OCI-LY3 (cell line): ENCODE data around the gene DOCK1.

Experiments
- CTCF ChIP-seq: fragments of 200-600, 300-600 bp; sonication (generic); IDR thresholded peaks from 2 replicates; pipeline ENCODE4 v1.5.1; 2014; ENCODE audit warnings: antibody characterized with exemption, low read length, low read depth
- EZH2phosphoT487 ChIP-seq: fragments of 200-600 bp; shearing (Covaris generic); IDR thresholded peaks from 2 replicates; pipeline ENCODE4 v1.6.1; 2018; ENCODE audit warnings: antibody characterized with exemption, mixed run types, low read depth

- TF ChIP-seq CTCF = no peak
- no peak for TF ChIP-seq EZH2phosphoT487
These were observed 513.4 kb downstream of the DOCK1 start for GRCh38 chr10:127418536-127419168.
